Osteoblast (primary cell): ENCODE data around the gene HAGHL. TPM values are rescaled to one million over a fixed set of nuclear protein-coding genes. Genes with fewer than 3 reads are reported as not detected.
A peak's percentile ranks its signal among the peaks of the same experiment; 100 is the strongest.

Experiments
- DNase-seq: peaks from one replicate; pipeline ENCODE4 v3.0.0; 2011; ENCODE audit warnings: low spot score, mixed read lengths; ENCODE audit not compliant: insufficient read length; ENCODE audit errors: missing footprints
- H2AFZ ChIP-seq: 2 replicates; pipeline ENCODE4 v1.6.0; 2011; ENCODE audit warnings: mild to moderate bottlenecking, low read length
- H3K27ac ChIP-seq: 2 replicates; pipeline ENCODE4 v1.5.1; 2011; ENCODE audit warnings: mild to moderate bottlenecking, low read depth, low read length, moderate library complexity
- H3K27me3 ChIP-seq: 2 replicates; pipeline ENCODE4 v1.6.0; 2012; ENCODE audit warnings: mild to moderate bottlenecking, control low read depth, inconsistent platforms, low read length, moderate library complexity; ENCODE audit not compliant: insufficient read depth
- H3K36me3 ChIP-seq: 2 replicates; pipeline ENCODE4 v1.5.1; 2011; ENCODE audit warnings: mild to moderate bottlenecking, low read length, control low read depth, moderate library complexity; ENCODE audit not compliant: insufficient read depth
- H3K4me1 ChIP-seq: 2 replicates; pipeline ENCODE4 v1.5.1; 2011; ENCODE audit warnings: mild to moderate bottlenecking, low read length, control low read depth, moderate library complexity; ENCODE audit not compliant: insufficient read depth
- H3K4me2 ChIP-seq: 2 replicates; pipeline ENCODE4 v1.6.0; 2011; ENCODE audit warnings: mild to moderate bottlenecking, low read length; ENCODE audit not compliant: insufficient read depth
- H3K4me3 ChIP-seq: fragments of 200-600 bp; sonication (generic); 3 replicates; pipeline ENCODE4 v1.5.1; 2012; ENCODE audit warnings: mild to moderate bottlenecking, low read length, inconsistent platforms; ENCODE audit not compliant: insufficient read depth
- H3K79me2 ChIP-seq: 2 replicates; pipeline ENCODE4 v1.6.0; 2012; ENCODE audit warnings: mild to moderate bottlenecking, low read length, control low read depth, inconsistent platforms; ENCODE audit not compliant: insufficient read depth
- H3K9me3 ChIP-seq: 2 replicates; pipeline ENCODE4 v1.5.1; 2011; ENCODE audit warnings: low read depth, low read length, control low read depth
- H4K20me1 ChIP-seq: 2 replicates; pipeline ENCODE4 v1.6.0; 2012; ENCODE audit warnings: mild to moderate bottlenecking, low read length, control low read depth; ENCODE audit not compliant: insufficient read depth
- total RNA-seq: library from RNA; depleted of rRNA; stranded (reverse); fragments of >200 nt; gene quantifications from 2 replicates; pipeline ENCODE4 v1.2.3, GENCODE V29; 2012
- TF ChIP-seq, protein P1 (sequence below): IDR thresholded peaks from 2 replicates; pipeline ENCODE4 v1.5.1; 2011; ENCODE audit warnings: mild to moderate bottlenecking, low read depth, low read length, moderate library complexity; ENCODE audit errors: extremely low read depth

The HAGHL gene
- total RNA-seq, 1 donor, result 16.3 TPM

DNA sequence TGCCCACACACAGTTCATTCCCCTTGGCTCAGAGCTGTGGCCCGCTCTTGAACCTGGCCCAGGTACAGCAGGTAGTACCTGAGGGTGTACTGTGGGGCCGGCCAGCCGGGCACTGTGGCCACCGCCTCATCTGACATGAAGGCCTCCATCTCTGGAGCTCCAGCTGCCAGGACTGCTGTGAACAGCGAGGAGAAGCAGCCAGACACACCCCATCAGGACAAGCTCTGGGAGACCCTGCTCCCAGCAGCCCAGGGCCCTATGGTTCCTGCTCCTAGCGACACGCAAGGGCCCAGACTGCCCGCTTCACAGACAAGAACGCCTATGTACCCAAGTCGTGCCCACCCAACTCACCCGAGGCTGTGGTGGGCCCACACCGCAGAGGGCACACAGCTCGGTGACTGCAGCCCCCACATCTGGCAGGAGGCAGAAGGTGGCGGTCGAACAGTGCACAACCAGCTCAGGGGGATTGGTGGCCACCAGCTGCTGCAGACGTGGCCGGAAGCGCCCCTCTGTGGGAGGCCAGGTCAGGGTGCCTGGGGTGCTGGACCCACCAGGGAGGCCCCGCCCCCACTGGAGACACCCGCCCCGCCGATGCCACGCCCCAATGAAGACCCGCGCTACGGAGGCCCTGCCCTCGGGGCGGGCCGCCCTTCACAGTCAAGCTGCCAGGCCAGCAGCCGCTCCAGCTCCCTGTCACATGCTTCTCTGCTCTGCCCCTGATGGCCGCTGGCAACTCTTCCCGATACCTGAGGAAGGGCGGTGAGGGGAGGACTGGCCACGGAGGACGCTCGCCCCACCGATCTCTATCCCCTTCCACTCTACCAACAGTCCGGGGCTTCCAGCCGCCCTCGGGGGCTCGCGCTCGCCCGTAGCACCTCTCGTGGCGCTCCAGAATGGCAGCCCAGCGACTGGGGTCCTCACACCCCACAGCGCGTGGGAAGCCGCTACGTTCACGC is 47.8 kb upstream of the HAGHL start:
- H4K20me1 ChIP-seq, result peaks cover 43% of the 10 kb centered on the region
- H3K4me2 ChIP-seq, result peak overlapping the region; percentile 91
- no peak overlapping the region for H3K27ac ChIP-seq
- peaks cover 24% of the 10 kb centered on the region for H3K4me1 ChIP-seq
- no peaks in the 10 kb centered on the region for H3K27me3 ChIP-seq
- peak overlapping the region; percentile 83 for H2AFZ ChIP-seq
- H3K4me3 ChIP-seq, result peak overlapping the region; percentile 71
- TF ChIP-seq, protein P1, sequence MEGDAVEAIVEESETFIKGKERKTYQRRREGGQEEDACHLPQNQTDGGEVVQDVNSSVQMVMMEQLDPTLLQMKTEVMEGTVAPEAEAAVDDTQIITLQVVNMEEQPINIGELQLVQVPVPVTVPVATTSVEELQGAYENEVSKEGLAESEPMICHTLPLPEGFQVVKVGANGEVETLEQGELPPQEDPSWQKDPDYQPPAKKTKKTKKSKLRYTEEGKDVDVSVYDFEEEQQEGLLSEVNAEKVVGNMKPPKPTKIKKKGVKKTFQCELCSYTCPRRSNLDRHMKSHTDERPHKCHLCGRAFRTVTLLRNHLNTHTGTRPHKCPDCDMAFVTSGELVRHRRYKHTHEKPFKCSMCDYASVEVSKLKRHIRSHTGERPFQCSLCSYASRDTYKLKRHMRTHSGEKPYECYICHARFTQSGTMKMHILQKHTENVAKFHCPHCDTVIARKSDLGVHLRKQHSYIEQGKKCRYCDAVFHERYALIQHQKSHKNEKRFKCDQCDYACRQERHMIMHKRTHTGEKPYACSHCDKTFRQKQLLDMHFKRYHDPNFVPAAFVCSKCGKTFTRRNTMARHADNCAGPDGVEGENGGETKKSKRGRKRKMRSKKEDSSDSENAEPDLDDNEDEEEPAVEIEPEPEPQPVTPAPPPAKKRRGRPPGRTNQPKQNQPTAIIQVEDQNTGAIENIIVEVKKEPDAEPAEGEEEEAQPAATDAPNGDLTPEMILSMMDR, result no peak
- peaks cover 33% of the 10 kb centered on the region for H3K79me2 ChIP-seq
- H3K36me3 ChIP-seq, result peaks cover 23% of the 10 kb centered on the region
- H3K9me3 ChIP-seq, result no peaks in the 10 kb centered on the region
- DNase-seq, result peak; percentile 92

DNA sequence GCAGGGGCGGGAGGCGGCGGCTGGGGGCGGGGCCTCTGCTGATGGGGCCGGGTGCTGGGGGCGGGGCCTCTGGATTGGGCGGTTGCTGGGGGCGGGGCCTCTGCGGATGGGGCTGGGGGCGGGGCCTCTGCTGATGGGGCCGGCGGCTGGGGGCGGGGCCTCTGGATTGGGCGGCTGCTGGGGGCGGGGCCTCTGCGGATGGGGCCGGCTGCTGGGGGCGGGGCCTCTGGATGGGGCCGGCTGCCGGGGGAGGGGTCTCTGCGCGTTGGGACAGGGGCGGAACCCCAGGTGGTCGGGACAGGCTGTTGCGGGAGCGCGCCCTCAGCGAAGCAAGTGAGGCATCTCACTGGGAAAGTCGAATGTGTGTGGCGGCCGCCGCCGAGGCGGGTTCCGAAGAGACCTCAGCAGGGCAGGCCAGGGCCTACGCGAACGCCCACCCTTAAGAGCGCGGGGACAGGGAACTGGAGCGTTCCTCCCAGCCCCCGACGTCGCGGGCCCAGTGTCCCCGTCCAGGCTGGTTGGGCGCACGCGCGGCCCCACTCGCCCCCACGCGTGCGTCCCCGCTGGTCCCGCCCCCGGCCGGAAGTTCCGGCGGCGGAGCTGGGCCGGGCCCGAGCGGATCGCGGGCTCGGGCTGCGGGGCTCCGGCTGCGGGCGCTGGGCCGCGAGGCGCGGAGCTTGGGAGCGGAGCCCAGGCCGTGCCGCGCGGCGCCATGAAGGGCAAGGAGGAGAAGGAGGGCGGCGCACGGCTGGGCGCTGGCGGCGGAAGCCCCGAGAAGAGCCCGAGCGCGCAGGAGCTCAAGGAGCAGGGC is 46.9 kb upstream of the HAGHL start, which contains the start of gene STUB1:
Gene STUB1, plus strand, starts transcription at position 597 of the 811 bp plus-strand sequence. Its CDS starts 116 bp downstream, at position 713.
- DNase-seq, result peak; percentile 99
- Histone ChIP-seq H3K27me3 (no peaks in the 10 kb centered on the region), H2AFZ (peak within 1 kb of the TSS; percentile 83), H3K4me3 (peak within 1 kb of the TSS; percentile 84), H3K36me3 (peaks cover 20% of the 10 kb centered on the region), H3K4me1 (peaks cover 26% of the 10 kb centered on the region), H4K20me1 (peaks cover 36% of the 10 kb centered on the region), H3K4me2 (peak within 1 kb of the TSS; percentile 93), H3K79me2 (peaks cover 34% of the 10 kb centered on the region), H3K9me3 (no peaks in the 10 kb centered on the region), H3K27ac (peak within 1 kb of the TSS; percentile 66)
- TF ChIP-seq, protein P1, result no peak

DNA sequence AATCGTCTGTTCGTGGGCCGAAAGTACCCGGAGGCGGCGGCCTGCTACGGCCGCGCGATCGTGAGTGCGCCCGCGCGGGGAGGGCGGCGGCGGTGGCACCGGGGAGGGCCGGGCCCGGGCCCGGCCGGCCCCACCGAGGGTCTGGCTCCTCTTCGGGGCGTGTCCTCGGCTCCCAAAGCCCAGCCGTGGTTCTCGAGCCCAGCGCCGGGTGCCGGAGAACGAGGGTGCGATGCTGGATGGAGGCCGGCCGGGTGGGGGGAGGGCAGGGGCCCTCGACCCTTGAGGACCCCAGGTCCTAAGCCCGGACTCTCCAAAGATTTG is 46.3 kb upstream of the HAGHL start:
- peaks cover 40% of the 10 kb centered on the region for H3K79me2 ChIP-seq
- DNase-seq, result no peak
- H3K36me3 ChIP-seq, result peaks cover 20% of the 10 kb centered on the region
- H4K20me1 ChIP-seq, result peaks cover 34% of the 10 kb centered on the region
- H3K9me3 ChIP-seq, result no peaks in the 10 kb centered on the region
- peak overlapping the region; percentile 84 for H3K4me3 ChIP-seq
- no peak overlapping the region for H2AFZ ChIP-seq
- peak overlapping the region; percentile 66 for H3K27ac ChIP-seq
- H3K4me1 ChIP-seq, result peaks cover 26% of the 10 kb centered on the region
- H3K4me2 ChIP-seq, result peak overlapping the region; percentile 93
- no peaks in the 10 kb centered on the region for H3K27me3 ChIP-seq
- TF ChIP-seq, protein P1, result no peak
